Measurements from ENCODE around the gene ALKBH2.

Gene ALKBH2

DNA sequence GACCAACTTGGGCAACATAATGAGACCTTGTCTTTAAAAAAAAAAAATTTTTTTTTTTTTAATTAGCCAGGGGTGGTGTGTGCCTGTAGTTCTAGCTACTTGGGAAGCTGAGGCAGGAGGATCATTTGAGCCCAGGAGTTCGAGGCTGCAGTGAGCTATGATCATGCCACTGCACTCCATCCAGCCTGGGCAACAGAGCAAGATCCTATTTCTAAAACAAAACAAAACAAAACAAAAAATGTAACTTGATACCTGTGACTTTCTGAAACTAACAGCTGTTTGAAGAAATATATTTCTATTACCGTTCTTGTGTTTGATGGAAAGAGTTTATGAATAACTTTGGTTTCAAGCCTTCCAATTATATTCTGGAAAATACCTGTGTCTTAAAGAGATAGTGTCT, 21.4 kb upstream of the ALKBH2 start:
- no peak for DNase-seq (ENCODE audit: low read depth in 2 of 2)

DNA sequence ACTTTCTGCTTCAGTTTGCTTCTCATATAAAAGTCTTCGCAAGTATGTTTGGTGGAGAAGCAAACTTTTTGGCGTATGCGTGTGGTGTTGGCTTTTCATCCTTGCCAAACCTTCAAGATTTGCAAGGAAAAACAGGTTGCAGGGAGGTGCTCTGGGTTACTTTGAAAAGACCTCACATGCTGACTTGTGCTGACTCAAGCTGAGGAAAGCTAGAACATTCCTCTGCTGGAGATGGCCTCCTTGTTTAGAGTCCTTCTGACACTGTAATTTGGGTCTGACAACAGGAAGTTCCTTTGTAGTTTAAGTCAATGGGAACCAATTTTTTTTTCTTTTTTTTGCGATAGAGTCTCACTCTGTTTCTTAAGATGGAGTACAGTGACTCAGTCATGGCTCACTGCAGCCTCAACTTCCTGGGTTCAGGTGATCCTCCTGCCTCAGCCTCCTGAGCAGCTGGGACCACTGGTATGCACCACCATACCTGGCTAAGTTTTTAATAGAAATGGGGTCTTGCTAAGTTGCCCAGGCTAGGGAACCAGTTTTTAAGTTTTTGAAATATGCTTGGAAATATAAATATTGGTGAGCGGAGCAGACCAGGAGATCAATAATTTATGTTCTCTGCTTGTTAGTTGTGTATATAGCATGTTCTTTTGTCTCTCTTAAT, 20.5 kb upstream of the ALKBH2 start:
- no peak for DNase-seq (ENCODE audit: low read depth in 2 of 2)

DNA sequence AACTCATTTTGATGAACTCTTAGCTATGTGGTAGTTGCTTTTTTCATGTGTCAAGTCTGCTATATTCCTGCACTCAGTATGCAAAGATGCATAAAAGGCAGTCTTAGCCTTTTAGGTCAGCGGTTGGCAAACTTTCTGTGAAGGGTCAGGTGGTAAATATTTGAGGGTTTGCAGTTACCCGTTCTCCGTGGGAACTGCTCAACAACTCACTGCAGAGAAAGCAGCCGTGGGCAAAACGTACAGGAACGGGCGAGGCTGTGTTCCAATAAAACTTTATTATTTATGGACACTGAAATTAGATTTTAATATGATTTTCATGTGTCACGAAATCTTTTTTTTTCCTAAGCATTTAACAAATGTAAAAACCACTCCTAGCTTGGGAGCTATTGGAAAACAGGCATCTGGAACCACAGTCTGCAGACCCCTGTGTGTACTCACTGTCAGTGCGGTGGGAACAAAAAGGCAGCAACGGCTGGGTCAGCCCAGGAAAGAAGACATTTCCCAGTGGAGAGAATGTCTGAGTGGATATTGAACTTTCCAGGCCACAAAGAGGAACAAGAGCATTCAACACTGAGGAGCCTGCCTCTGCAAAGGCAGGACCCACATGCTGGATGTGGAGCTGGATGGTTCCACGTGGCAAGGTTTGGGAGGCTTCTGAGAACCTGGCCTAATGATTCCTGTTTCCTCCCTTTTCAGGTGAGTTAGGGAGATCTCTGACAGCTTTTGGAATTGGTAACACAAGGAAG, 19.6 kb upstream of the ALKBH2 start:
- DNase-seq (ENCODE audit: low read depth in 2 of 2) = no peak

DNA sequence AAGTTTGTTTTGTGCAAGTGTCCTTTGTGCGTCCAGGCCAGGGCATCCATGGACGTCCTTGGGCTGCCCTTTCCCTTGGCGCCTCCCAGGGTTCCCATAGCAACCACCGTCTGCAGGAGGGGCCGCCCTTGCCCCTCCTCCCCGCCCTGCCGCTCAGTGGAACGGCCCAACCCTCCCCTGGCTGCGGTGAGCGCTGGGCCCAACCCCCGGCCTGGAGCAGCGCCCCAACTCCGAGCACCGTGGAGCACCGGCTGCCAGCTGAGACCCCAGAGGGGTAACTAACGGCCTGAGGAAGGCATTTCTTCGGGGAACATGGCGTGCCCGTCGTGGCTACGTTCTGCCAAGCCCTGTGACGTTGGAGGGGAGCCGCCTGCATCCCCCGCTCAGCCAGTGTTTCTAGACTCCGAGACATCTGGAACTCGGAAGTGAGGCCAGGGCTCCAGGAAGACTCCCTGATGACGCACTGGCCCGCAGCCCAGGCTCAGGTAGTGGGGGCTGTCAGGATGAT, 17.8 kb upstream of the ALKBH2 start:
- DNase-seq (ENCODE audit: low read depth in 2 of 2) = peak in 1 of 2 experiments; percentile 43

DNA sequence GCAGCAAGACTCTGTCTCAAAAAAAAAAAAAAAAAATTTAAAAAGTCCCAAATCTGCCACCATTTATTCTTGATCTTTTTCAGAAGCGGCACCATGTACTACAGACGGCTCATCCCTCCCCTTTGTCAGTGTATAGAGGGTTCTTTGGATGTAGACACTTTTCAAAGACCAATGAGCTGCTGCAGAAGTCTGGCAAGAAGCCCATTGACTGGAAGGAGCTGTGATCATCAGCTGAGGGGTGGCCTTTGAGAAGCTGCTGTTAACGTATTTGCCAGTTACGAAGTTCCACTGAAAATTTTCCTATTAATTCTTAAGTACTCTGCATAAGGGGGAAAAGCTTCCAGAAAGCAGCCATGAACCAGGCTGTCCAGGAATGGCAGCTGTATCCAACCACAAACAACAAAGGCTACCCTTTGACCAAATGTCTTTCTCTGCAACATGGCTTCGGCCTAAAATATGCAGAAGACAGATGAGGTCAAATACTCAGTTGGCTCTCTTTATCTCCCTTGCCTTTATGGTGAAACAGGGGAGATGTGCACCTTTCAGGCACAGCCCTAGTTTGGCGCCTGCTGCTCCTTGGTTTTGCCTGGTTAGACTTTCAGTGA, 16.6 kb upstream of the ALKBH2 start:
- DNase-seq (ENCODE audit: low read depth in 2 of 2) = no peak

DNA sequence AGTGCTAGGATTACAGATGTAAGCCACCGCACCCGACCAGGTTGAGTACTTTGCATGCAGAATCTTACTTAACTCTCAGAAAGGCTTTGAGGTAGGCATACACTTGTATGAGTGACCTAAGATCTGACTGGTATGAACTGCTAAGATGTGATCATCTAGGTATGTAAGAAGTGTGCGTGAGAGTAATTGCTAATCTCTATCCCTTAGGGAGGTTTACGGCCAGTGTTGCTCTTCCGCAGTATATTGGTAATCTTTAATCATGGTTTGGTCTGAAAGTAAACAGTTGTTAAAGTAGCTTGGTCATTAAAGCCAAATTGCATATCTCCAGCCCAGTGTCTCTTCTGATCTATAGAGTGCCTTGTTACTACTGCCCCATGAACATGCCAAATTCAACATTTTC, 11.9 kb upstream of the ALKBH2 start:
- no peak for DNase-seq (ENCODE audit: low read depth in 2 of 2)

DNA sequence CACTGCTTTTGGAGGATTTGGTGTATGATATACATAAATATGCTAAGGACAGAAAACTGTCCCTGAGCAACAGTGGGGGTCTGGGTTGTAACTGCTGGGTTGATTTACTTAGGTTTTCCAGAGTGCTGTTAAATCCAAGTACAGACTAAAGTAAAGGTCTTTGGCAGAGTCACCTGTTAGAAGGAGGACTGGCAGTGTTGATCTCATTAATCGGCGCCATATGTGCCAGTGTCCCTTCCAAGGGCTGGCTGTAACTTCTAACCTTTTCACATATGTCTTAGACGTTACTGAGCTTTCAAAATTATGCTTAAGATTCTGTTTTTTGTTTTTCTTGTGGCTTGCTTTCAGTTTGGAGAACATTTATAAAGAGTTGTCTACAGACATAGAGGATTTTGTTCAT, 9.2 kb upstream of the ALKBH2 start:
- no peak for DNase-seq (ENCODE audit: low read depth in 2 of 2)

DNA sequence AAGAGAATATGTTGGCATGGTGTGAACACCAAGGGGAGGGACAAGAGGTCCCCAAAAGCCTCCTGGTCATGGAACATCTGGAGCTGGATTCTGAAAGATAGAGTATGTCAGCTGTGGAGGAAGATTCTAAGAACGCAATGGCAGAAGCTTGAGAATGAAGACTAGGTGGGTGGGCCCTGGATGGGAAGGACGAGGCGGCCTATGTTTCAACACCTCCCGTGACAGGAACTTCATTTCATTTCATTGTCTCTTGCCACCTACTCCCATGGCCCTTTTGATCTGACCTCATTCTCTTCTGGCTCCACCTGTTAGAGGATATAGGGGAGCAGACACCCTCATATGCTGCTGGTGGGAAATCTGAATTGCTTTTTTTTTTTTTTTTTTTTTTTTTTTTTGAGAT, 7.5 kb upstream of the ALKBH2 start:
- DNase-seq (ENCODE audit: low read depth in 2 of 2) = no peak

DNA sequence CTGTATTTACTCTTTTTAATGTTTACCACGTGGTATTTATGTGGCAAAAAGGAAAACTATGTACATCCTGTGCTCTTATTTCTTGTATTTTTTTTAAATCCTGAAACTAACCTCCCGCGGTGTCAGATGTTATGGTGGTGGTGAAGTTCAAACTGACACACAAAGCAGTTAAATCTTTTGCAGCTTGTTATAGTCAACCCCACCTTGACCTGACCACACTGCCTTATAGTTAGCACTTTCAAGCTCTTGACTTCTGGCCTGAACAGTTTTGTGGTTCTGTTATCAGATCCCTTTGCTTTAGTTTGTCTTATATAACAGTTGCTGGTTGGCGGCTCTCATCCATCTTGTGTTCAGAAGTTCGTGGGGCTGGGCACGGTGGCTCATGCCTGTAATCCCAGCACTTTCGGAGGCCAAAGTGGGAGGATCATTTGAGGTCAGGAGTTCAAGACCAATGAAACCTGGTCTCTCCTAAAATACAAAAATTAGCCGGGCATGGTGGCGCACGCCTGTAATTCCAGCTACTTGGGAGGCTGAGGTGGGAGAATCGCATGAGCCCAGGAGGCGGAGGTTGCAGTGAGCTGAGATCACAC, 6.3 kb upstream of the ALKBH2 start:
- no peak for DNase-seq (ENCODE audit: low read depth in 2 of 2)

DNA sequence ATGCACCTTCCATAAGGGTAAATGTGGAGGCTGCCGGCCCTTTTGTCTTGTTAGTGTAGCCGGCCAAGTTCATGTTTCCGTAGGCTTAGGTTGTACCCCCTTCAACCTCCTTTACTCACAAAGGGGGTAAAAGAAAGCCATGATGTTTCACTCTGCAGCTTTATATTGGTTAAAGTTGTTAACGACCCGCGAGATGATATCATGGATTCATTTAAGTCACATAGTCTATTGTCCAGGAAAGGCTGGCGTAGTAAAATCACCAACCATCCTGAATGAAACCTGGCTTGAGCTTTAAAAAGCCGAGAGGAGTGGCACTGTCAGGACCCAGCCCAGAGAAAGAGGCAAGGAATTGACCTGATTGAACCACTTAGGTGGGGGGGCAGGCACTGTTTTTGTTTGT, 5.4 kb upstream of the ALKBH2 start:
- no peak for DNase-seq (ENCODE audit: low read depth in 2 of 2)

DNA sequence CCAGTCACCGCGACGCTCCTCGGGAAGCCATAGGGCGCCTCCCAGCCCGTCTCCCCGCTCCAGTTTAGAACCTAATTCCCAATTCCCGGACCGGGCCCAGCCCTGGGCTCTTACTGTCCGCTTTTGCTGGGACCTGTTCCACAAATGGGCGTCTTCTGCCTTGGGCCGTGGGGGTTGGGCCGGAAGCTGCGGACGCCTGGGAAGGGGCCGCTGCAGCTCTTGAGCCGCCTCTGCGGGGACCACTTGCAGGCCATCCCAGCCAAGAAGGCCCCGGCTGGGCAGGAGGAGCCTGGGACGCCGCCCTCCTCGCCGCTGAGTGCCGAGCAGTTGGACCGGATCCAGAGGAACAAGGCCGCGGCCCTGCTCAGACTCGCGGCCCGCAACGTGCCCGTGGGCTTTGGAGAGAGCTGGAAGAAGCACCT, 4.9 kb upstream of the ALKBH2 start:
- no peak for DNase-seq (ENCODE audit: low read depth in 2 of 2)

DNA sequence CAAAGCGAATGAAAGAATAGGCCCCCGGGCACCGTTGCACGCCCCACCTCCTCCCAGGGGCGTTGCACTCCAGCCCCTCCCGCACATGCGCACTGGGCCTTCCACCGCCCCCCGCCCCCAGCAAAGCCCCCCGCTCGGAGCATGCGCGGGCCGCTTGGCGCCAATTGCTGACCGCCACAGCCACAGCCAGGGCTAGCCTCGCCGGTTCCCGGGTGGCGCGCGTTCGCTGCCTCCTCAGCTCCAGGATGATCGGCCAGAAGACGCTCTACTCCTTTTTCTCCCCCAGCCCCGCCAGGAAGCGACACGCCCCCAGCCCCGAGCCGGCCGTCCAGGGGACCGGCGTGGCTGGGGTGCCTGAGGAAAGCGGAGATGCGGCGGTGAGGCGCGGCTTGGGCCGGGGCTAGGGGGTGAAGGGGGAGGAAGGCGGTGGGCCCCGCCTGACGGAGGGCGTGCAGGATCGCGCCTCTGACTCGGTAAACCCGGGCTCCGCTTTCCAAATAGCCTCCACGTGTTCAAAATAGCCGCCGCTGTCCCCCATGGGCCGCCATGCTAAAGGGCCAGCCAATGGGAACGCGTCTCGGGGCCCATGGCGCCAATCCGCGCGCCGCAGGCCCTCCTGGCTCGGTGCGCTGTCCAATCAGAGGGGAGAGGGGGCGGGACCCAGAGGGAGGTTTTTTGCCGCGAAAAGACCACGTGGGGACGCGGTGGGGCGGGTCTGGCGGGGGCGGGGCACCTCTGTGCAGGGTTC, 4.3 kb upstream of the ALKBH2 start, which contains the start of gene UNG:
TSS of gene UNG (plus strand) at position 163 of the 748 bp plus-strand sequence. CDS start at position 246, 83 bp downstream.
- peak; percentile 93 to 96 for DNase-seq (ENCODE audit: low read depth in 2 of 2)

DNA sequence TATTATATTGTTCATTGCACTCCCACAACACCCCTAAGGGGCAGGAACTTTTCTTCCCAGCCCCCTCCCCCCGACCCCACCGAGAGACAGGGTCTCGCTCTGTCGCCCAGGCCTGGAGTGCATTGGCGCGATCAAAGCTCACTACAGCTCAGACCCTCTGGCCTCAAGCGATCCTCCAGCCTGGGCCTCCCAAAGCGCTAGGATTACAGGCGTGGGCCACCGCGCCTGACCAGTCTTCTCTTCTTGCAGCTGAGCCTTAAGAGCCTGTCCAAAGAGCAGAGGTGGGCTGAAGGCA, 3.8 kb upstream of the ALKBH2 start:
- DNase-seq (ENCODE audit: low read depth in 2 of 2) = no peak

DNA sequence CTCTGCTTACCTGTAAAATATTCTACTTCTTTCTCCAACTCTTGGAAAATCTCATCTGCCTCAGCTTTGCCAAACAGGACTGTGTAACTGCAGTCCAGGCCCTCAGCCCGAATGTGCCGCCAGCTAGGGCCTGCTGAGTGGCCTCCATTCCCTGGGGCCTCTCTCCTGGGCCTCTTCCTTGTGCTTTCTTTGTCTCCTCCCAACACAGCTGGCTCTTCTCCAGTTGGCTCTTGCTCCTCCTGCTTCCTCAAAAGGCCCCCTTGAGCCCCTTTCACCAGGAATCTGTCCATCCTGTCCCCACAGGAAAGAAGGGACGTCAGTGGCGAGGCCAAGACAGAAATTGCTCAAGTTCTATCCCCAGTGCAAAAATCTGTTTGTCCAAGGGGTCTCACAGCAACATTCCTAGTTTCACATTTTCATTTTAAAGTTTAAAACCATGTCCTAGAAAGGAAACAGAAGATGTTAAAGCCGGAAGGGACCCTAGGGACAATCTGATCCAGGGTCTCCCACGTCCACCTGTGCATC, 713 bp downstream of the ALKBH2 start:
- DNase-seq (ENCODE audit: low read depth in 2 of 2) = no peak

DNA sequence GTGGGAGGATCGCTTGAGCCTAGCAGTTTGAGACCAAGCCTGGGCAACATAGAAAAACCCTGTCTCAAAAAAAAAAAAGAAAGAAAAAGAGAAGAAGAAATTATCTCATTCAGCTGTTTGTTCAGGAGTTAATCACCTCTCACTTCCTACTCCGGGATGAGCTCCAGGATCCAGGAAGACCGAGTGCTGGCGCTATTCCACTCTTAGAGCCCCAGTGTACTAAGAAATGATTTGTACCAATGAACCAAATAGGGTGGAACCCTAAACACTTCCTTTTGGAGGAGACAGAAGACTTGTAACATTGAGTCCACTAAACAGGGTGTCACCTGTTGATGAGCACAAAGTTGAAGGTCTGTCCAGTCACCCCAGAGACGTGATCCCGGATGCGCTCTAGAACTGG, 3.6 kb downstream of the ALKBH2 start:
- DNase-seq (ENCODE audit: low read depth in 2 of 2) = no peak

DNA sequence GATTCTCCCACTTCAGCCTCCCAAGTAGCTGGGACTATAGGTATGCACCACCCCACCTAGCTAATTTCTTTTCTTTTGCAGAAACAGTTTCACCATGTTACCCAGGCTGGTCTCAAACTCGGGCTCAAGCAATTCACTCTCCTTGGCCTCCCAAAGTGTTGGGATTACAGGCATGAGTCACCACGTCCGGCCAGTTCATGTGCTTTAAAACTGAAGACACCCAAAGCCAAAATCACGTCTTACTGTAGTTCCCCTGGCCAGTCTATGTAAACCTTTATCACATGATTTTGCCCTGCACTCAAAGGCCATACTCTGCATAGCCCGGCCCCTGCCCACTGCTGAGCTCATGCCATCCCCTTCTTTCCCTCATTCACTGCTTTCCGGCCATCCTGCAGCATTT, 4.5 kb downstream of the ALKBH2 start:
- no peak for DNase-seq (ENCODE audit: low read depth in 2 of 2)

DNA sequence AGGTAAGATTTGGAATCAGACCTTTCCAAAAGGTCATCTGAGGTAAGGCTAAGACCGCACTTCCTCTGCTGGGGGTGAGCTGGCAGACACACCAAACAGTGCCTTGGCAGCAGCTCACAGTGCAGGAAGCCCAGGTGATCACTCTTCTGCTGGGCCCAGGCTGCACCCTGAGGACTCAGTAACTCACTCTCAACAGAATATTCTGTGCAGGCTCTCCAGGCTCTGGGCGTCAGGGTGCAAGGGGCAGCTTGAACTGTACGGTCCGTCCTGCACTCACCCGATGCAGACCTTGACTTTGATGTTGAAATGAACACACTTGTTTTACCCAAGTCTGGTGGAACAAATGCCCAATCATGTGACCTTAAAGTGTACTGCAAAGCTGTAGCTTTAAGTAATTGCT, 6.0 kb downstream of the ALKBH2 start:
- DNase-seq (ENCODE audit: low read depth in 2 of 2) = no peak

DNA sequence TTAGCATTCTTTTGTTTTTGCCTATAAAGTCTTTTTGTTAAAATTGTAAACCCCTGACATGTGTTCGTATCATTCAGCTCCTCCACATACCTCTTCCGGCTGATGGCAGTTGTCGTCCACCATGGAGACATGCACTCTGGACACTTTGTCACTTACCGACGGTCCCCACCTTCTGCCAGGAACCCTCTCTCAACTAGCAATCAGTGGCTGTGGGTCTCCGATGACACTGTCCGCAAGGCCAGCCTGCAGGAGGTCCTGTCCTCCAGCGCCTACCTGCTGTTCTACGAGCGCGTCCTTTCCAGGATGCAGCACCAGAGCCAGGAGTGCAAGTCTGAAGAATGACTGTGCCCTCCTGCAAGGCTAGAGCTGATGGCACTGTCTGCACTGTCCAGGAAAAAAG, 7.7 kb downstream of the ALKBH2 start:
- DNase-seq (ENCODE audit: low read depth in 2 of 2) = no peak

DNA sequence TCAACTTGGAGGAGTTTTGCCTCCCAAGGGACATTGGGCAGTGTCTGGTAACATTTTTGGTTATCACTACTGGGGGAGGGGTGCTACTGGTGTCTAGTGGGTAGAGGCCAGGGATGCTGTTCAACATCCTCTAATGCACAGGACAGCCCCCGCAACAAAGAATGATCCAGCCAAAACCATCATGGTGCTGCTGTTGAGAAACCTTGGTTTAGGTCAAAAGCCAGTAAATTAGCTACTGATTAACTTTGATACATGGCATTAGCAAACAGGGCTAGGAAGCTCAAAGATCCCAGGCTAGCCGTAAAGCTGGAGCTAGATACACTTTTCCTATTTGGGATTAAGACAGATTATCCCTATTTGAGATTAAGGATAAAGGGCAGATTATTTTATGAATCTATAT, 8.8 kb downstream of the ALKBH2 start:
- DNase-seq (ENCODE audit: low read depth in 2 of 2) = no peak

DNA sequence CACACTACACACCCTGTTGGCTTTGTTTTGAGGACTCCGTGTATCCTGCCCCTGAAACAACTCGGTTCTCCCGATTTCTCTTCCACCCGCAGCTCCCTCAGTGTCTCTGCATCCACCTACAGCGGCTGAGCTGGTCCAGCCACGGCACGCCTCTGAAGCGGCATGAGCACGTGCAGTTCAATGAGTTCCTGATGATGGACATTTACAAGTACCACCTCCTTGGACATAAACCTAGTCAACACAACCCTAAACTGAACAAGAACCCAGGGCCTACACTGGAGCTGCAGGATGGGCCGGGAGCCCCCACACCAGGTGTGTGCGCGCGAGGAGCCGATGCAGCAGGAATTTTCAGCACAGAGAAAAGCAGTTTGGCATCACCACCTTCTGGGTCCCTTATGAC, 10.5 kb downstream of the ALKBH2 start:
- DNase-seq (ENCODE audit: low read depth in 2 of 2) = no peak

DNA sequence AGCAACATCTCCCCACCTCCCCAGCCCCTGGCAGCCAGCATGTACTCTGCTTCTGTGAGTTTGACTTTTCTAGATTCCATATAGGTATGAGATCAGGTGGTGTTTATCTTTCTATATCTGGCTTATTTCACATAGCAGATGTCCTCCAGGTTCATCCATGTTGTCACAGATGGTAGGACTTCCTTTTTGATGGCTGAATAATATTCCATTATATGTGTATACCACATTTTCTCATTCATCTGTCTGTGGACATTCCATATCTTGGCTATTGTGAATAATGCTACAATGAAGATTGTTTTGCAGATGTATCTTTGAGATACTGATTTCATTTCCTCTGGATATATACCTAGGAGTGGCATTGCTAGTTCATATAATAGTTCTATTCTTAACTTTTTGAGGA, 18.4 kb downstream of the ALKBH2 start:
- no peak for DNase-seq (ENCODE audit: low read depth in 2 of 2)

Measured in stimulated activated CD4-positive, alpha-beta T cell treated with anti-CD3 and anti-CD28 coated beads, Interleukin-12 subunit alpha, Interleukin-12 subunit beta, amount 100 ng/mL, for 24 hours (primary cell).